Ascending aorta (tissue), 2 donors: ENCODE results near the gene AGAP1. TPM values are rescaled to one million over a fixed set of nuclear protein-coding genes. Genes with fewer than 3 reads are reported as not detected.

Experiments
- DNase-seq, 2 donors: peaks; one replicate each; pipeline ENCODE4 v3.0.0-alpha.2; 2019; ENCODE audit warnings: low spot score in 2 of 2
- H3K27ac ChIP-seq, 2 donors: fragments of 200-600 bp; sonication (generic); one replicate each; pipeline ENCODE4 v1.5.1; 2016 to 2017; ENCODE audit warnings: mild to moderate bottlenecking in 1 of 2
- H3K27me3 ChIP-seq: fragments of 200-600 bp; sonication (generic); one replicate; pipeline ENCODE4 v1.5.1; 2017
- H3K36me3 ChIP-seq, 2 donors: fragments of 200-600 bp; sonication (generic); one replicate each; pipeline ENCODE4 v1.5.1; 2016
- H3K4me1 ChIP-seq, 2 donors: fragments of 200-600 bp; sonication (generic); one replicate each; pipeline ENCODE4 v1.5.1; 2016 to 2017; ENCODE audit warnings: mild to moderate bottlenecking in 1 of 2
- H3K4me3 ChIP-seq, 2 donors: fragments of 200-600 bp; sonication (generic); one replicate each; pipeline ENCODE4 v1.5.1; 2016 to 2017; ENCODE audit warnings: mild to moderate bottlenecking in 1 of 2
- H3K9me3 ChIP-seq, 2 donors: fragments of 200-600 bp; sonication (generic); one replicate each; pipeline ENCODE4 v1.5.1; 2016
- CTCF ChIP-seq, 3 experiments: fragments of 200-600 bp in 2 of 3; fragments of 450-650 bp in 1 of 3; sonication (generic) in 2 of 3; IDR thresholded peaks; one replicate each; pipeline ENCODE4 v1.5.1; 2016 to 2019; ENCODE audit warnings: antibody characterized with exemption in 3 of 3, mild to moderate bottlenecking in 1 of 3, moderate library complexity in 1 of 3
- intact Hi-C: fragments of 100-400 bp; cut with DNase I; formaldehyde crosslinking; loops from one replicate; pipeline ENCODE4 v1.15.1; 2023
- total RNA-seq: library from RNA; depleted of rRNA; stranded (reverse); fragments of >200 nt; gene quantifications from one replicate; pipeline ENCODE4 v1.1.0, GENCODE V29; 2016

Gene AGAP1
- total RNA-seq, 1 donor from 2014 or later = 19.7 TPM

- Histone ChIP-seq H3K9me3 (no peaks in the 10 kb centered on the region), H3K4me3 (no peak overlapping the region), H3K27me3 (no peaks in the 10 kb centered on the region), H3K36me3 (peaks cover 3 to 18% of the 10 kb centered on the region in 2 donors), H3K4me1 (no peaks in the 10 kb centered on the region), H3K27ac (no peak overlapping the region)
- no peak for TF ChIP-seq CTCF (IDR thresholded peaks at IDR 0.05)
- DNase-seq = no peak
- intact Hi-C loops = no loop called here
These were observed 472.6 kb downstream of the AGAP1 start for GRCh38 chr2:235966396-235966795.

GRCh38 chr2:235966932-235967757 lies 473.3 kb downstream of the AGAP1 start:
- no peak for DNase-seq
- intact Hi-C loops = no loop called here
- Histone ChIP-seq H3K27ac (no peak overlapping the region), H3K36me3 (peaks cover 3 to 19% of the 10 kb centered on the region in 2 donors), H3K9me3 (no peaks in the 10 kb centered on the region), H3K4me3 (no peak overlapping the region), H3K4me1 (no peaks in the 10 kb centered on the region), H3K27me3 (no peaks in the 10 kb centered on the region)
- no peak for TF ChIP-seq CTCF (IDR thresholded peaks at IDR 0.05)

GRCh38 chr2:235968155-235968554 lies 474.3 kb downstream of the AGAP1 start:
- Histone ChIP-seq H3K9me3 (no peaks in the 10 kb centered on the region), H3K4me3 (no peak overlapping the region), H3K27ac (no peak overlapping the region), H3K36me3 (peaks cover 3 to 28% of the 10 kb centered on the region in 2 donors), H3K4me1 (no peaks in the 10 kb centered on the region), H3K27me3 (no peaks in the 10 kb centered on the region)
- no peak for DNase-seq
- TF ChIP-seq CTCF (IDR thresholded peaks at IDR 0.05) = no peak
- intact Hi-C loops = no loop called here

- Histone ChIP-seq H3K4me1 (no peaks in the 10 kb centered on the region), H3K9me3 (no peaks in the 10 kb centered on the region), H3K4me3 (no peak overlapping the region), H3K36me3 (peaks cover 3 to 28% of the 10 kb centered on the region in 2 donors), H3K27me3 (no peaks in the 10 kb centered on the region), H3K27ac (no peak overlapping the region)
- TF ChIP-seq CTCF (IDR thresholded peaks at IDR 0.05) = no peak
- intact Hi-C loops = no loop called here
- no peak for DNase-seq
These were observed 474.9 kb downstream of the AGAP1 start for GRCh38 chr2:235968616-235969324.

GRCh38 chr2:235970204-235971040 lies 476.6 kb downstream of the AGAP1 start:
- no peak overlapping the region for H3K27ac ChIP-seq
- TF ChIP-seq CTCF (IDR thresholded peaks at IDR 0.05) = no peak
- H3K4me1 ChIP-seq = no peaks in the 10 kb centered on the region
- H3K4me3 ChIP-seq = no peak overlapping the region
- H3K36me3 ChIP-seq = peaks cover 3 to 28% of the 10 kb centered on the region in 2 donors
- intact Hi-C loops = no loop called here
- H3K9me3 ChIP-seq = no peaks in the 10 kb centered on the region
- no peaks in the 10 kb centered on the region for H3K27me3 ChIP-seq
- DNase-seq = no peak
